B cell (primary cell): ENCODE results near the gene ADAMTS20.

ENCODE experiments used
- CTCF ChIP-seq: fragments of 200-600 bp; IDR thresholded peaks from one replicate; pipeline ENCODE4 v1.8.0; 2022; ENCODE audit warnings: antibody characterized with exemption, mild to moderate bottlenecking
- EZH2 ChIP-seq: IDR thresholded peaks from 2 replicates; pipeline ENCODE4 v1.6.1; 2012; ENCODE audit warnings: borderline replicate concordance, low read depth, mild to moderate bottlenecking, moderate library complexity, low read length; ENCODE audit not compliant: insufficient read depth, poor library complexity, severe bottlenecking

- TF ChIP-seq CTCF (peak; percentile 3), EZH2 (no peak)
Measured at GRCh38 chr12:43305065-43305464, 246.9 kb downstream of the ADAMTS20 start.
